Glomerular endothelial cell (primary cell): Measurements from ENCODE around the gene MYOC. TPM values are rescaled to one million over a fixed set of nuclear protein-coding genes. Genes with fewer than 3 reads are reported as not detected.
"Not testable (repeated sequence)": the region's sequence is repeated elsewhere in the genome, so short reads cannot be mapped to it uniquely, and the experiment has no call there.

Source experiments
- DNase-seq: peaks from one replicate; pipeline ENCODE4 v3.0.0-alpha.2; 2011; ENCODE audit warnings: low read depth, low spot score; ENCODE audit errors: extremely low read depth
- total RNA-seq: library from RNA; depleted of rRNA; stranded (reverse); fragments of >200 nt; gene quantifications from 2 replicates; pipeline ENCODE4 v1.2.3, GENCODE V29; 2015

The MYOC gene
- total RNA-seq, 1 donor from 2014 or later: 0.29 TPM

GRCh38 chr1:171613282-171613681, 39.2 kb downstream of the MYOC start:
- DNase-seq: no peak

GRCh38 chr1:171611306-171611705, 41.2 kb downstream of the MYOC start:
- no peak for DNase-seq

DNA sequence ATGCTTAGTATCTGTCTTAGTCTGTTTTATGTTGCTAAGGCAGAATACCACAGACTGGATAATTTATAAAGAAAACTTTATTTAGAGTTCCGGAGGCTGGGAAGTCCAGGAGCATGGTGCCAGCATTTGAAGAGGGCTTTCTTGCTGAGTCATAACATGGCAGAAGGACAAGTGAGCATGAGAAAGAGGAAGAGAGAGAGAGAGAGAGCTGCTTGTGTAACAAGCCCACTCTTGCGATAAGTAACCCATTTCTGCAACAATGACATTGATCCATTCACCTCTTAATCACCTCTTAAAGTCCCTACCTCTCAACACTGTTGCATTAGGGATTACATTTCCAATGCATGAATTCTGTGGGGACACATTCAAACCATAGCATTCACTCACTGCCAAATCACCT, 42.1 kb downstream of the MYOC start:
- no peak for DNase-seq

DNA sequence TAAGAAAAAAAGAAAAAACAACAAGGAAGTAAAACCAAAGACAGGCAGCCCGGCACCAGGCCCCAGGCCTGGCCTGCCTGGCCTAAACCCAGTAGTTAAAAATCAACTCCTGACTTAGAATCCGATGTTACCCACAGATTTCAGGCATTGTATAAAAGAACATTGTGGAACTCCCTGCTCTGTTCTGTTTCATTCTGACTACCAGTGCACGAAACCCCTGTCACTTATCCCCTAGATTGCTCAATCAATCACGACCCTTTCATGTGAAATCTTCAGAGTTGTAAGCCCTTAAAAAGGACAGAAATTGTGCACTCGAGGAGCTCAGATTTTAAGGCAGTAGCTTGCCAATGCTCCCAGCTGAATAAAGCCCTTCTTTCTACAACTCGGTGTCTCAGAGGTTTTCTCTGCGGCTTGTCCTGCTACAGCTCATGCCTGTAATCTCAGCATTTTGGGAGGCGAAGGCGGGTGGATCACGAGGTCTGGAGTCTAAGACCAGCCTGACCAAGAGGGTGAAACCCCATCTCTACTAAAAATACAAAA, 46.0 kb downstream of the MYOC start:
- DNase-seq: no peak

DNA sequence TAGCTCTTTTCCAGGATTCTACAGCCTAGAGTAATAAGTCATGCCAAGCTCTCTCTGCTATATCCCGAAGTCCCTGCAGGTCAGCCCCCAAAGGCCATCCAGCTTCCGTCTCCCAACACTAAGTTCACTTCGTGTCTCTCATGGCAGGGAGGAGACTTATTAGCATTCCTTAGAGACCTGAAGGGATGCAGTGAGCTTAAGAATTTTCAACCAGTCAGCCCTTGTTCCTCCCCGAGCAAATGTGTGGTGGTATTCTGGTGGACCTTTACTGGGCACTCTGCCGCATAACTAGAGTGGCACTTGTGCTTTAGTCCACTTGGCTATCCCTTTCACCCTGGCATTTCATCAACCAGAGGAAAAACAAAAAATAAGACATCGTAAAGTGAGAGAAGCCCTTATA, 49.4 kb downstream of the MYOC start:
- DNase-seq: not testable (repeated sequence)

DNA sequence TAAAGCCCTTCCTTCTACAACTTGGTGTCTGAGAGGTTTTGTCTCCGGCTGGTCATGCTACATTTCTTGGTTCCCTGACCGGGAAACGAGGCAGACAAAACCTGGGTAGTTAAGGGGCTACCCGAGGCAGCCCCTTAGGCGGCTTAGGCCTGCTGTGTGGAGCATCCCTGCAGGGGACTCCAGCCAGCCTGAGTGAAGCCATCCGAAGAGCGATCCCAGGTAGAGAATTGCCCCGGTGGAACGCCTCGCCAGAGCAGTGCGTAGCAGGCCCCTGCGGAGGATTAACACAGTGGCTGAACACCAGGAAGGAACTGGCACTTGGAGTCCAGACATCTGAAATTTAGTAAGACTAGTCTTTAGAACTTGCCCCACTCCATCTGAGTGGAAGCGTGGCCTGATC, 51.6 kb downstream of the MYOC start:
- no peak for DNase-seq

DNA sequence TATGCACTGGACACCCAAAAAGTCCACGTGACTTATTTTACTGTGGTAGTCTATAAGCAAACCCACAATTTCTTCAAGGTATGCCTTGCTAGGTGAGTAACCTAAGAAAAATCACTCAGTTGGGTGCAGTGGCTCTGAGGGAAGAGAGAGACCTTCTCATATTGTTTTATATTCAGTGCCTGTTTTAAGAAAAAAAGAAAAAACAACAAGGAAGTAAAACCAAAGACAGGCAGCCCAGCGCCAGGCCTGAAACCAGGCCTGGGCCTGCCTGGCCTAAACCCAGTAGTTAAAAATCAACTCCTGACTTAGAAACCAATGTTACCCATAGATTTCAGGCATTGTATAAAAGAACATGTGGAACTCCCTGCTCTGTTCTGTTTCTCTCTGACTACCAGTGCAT, 52.2 kb downstream of the MYOC start:
- DNase-seq: not testable (repeated sequence)

GRCh38 chr1:171597203-171597602, 55.3 kb downstream of the MYOC start:
- no peak for DNase-seq

DNA sequence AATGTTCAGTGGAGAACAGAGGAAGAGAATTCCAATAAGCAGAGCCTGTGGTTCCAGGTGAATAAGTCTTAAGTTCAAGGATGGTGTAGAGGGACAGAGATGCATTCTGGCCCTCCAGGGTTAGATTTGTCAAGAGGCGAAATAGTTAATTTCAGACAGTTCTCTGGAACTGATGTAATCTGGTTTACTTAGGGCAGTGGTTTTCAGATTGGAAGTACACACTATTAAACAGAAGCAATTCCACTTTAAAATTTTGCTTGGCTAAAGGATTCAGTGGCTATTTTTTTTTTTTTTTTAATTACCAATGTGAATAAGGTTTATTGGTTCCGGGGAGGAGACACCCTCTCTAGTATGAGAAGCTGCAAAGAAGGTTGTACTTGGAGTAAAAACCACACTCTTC, 55.8 kb downstream of the MYOC start:
- DNase-seq: no peak

DNA sequence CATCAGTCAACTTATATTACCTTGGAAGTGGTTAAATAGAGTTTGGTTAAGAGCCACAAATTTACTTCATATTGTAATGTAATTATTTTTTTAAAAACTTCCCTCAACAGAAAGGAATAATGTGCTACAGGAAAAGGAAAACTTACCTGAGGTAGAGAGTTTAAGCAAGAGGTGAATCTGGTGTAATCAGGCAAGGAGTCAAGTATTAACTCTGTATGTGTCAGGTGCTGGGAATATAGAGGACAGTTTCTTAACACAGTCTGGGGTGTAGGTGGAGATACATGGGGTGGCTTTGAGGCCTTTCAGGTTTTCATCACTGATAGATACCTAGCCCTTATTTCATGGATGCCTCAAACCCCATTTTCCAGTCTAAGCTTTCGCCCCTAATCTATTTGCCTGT, 56.4 kb downstream of the MYOC start:
- no peak for DNase-seq

DNA sequence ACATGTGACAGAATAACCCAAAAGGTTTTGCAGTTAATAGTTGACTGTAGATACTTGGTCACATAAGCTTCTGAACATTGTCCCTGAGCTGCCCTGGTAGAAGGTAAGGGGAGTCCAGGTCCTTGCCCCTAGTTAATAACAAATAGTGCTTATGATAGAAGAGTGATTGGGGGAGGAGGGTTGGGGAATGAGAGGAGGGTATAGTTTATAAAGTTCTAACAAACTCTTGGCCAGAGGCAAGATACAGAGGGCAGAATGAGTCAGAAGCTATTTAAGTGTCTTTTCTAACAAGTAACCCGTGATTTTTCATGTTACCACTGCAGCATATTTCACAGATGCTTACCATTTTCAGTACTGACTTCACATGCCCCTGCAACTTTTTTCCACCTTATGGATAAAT, 57.2 kb downstream of the MYOC start:
- no peak for DNase-seq

- no peak for DNase-seq
Observed at GRCh38 chr1:171590022-171590421, 62.5 kb downstream of the MYOC start.

DNA sequence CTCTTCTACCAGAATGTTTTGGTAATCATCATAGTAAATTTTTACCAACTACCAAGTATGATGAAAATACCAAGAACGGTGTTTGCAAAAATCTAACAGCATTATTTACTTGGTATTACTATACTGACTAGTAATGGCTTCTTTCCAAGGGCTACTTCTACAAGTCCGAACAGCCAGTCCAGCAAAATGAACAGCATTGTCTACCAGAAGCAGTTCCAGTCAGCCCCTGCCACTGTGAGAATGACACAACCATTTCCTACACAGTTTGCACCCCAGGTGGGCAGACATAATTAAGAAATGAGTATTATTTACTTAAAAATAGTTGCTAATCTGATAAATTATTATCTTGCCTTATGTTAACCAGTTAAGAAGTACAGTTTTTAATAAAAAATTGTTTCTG, 64.3 kb downstream of the MYOC start:
- DNase-seq: no peak

- no peak for DNase-seq
Observed at GRCh38 chr1:171585715-171586114, 66.8 kb downstream of the MYOC start.

Other genes with a start within 250 kb of the MYOC start
- gene PRRC2C, start 167.2 kb downstream of the MYOC start, total RNA-seq: 97.8 and 140 TPM in 2 replicates
- not detected in 2 replicates for gene MYOCOS, start 30.4 kb downstream of the MYOC start, total RNA-seq
- gene VAMP4, start 89.4 kb upstream of the MYOC start, total RNA-seq: 3.9 and 10.3 TPM in 2 replicates
- 31.8 and 33.7 TPM in 2 replicates for gene METTL13, start 129.0 kb upstream of the MYOC start, total RNA-seq
- 1.0 and 3.4 TPM in 2 replicates for gene DNM3, start 188.8 kb upstream of the MYOC start, total RNA-seq